ENCODE data around the gene PHKA1.
"Not testable (repeated sequence)": the region's sequence is repeated elsewhere in the genome, so short reads cannot be mapped to it uniquely, and the experiment has no call there.

PHKA1 gene

GRCh38 chrX:72713599-72714477 is at the start of gene PHKA1:
Gene PHKA1, minus strand, starts transcription at chrX:72714306. Its CDS starts 426 bp downstream, at chrX:72713880.
- not testable (repeated sequence) for DNase-seq (ENCODE audit: low read depth)

- DNase-seq (ENCODE audit: low read depth), result not testable (repeated sequence)
These were observed 46.3 kb upstream of the PHKA1 start for GRCh38 chrX:72760454-72760853.

GRCh38 chrX:72748545-72748944 is 34.4 kb upstream of the PHKA1 start:
- not testable (repeated sequence) for DNase-seq (ENCODE audit: low read depth)

- DNase-seq (ENCODE audit: low read depth), result not testable (repeated sequence)
These were observed 31.4 kb upstream of the PHKA1 start for GRCh38 chrX:72745546-72745945.

- DNase-seq (ENCODE audit: low read depth), result no peak
These were observed 21.5 kb upstream of the PHKA1 start for GRCh38 chrX:72735561-72735960.

GRCh38 chrX:72733636-72734035 is 19.5 kb upstream of the PHKA1 start:
- not testable (repeated sequence) for DNase-seq (ENCODE audit: low read depth)

GRCh38 chrX:72727846-72728245 is 13.7 kb upstream of the PHKA1 start:
- DNase-seq (ENCODE audit: low read depth), result no peak

- DNase-seq (ENCODE audit: low read depth), result no peak
These were observed 2.7 kb upstream of the PHKA1 start for GRCh38 chrX:72716766-72717165.

GRCh38 chrX:72715546-72715945 is 1.4 kb upstream of the PHKA1 start:
- DNase-seq (ENCODE audit: low read depth), result no peak

GRCh38 chrX:72714478-72714916 is 391 bp upstream of the PHKA1 start:
- DNase-seq (ENCODE audit: low read depth), result no peak

GRCh38 chrX:72713130-72713529 is 976 bp downstream of the PHKA1 start:
- DNase-seq (ENCODE audit: low read depth), result no peak

GRCh38 chrX:72712094-72712755 is 1.9 kb downstream of the PHKA1 start:
- DNase-seq (ENCODE audit: low read depth), result no peak

GRCh38 chrX:72705814-72706213 is 8.3 kb downstream of the PHKA1 start:
- no peak for DNase-seq (ENCODE audit: low read depth)

GRCh38 chrX:72705111-72705510 is 9.0 kb downstream of the PHKA1 start:
- no peak for DNase-seq (ENCODE audit: low read depth)

GRCh38 chrX:72694170-72694569 is 19.9 kb downstream of the PHKA1 start:
- DNase-seq (ENCODE audit: low read depth), result no peak

GRCh38 chrX:72693477-72693876 is 20.6 kb downstream of the PHKA1 start:
- no peak for DNase-seq (ENCODE audit: low read depth)

GRCh38 chrX:72687396-72687795 is 26.7 kb downstream of the PHKA1 start:
- DNase-seq (ENCODE audit: low read depth), result no peak

GRCh38 chrX:72685810-72686456 is 28.2 kb downstream of the PHKA1 start:
- DNase-seq (ENCODE audit: low read depth), result no peak

- DNase-seq (ENCODE audit: low read depth), result no peak
These were observed 29.1 kb downstream of the PHKA1 start for GRCh38 chrX:72685018-72685417.

GRCh38 chrX:72683631-72684030 is 30.5 kb downstream of the PHKA1 start:
- no peak for DNase-seq (ENCODE audit: low read depth)

GRCh38 chrX:72676465-72676864 is 37.6 kb downstream of the PHKA1 start:
- no peak for DNase-seq (ENCODE audit: low read depth)

GRCh38 chrX:72673951-72674350 is 40.2 kb downstream of the PHKA1 start:
- not testable (repeated sequence) for DNase-seq (ENCODE audit: low read depth)

GRCh38 chrX:72669508-72669907 is 44.6 kb downstream of the PHKA1 start:
- not testable (repeated sequence) for DNase-seq (ENCODE audit: low read depth)

Data from stimulated activated CD8-positive, alpha-beta memory T cell treated with anti-CD3 and anti-CD28 coated beads, Interleukin-7, amount 100 ng/mL, for 24 hours (primary cell).